CD14-positive monocyte (primary cell): ENCODE measurements around the gene MBOAT7. TPM values are rescaled to one million over a fixed set of nuclear protein-coding genes. Genes with fewer than 3 reads are reported as not detected.

Experiments used
- DNase-seq, 3 donors: peaks; one replicate each; pipeline ENCODE4 v3.0.0-alpha.2; 2011 to 2022
- H2AFZ ChIP-seq: 2 replicates; pipeline ENCODE4 v1.6.0; 2012; ENCODE audit warnings: mild to moderate bottlenecking, low read depth, low read length, inconsistent platforms; ENCODE audit not compliant: insufficient read depth, poor library complexity, severe bottlenecking
- H3K27ac ChIP-seq, 2 donors: 1 replicate in 1 of 2; 2 replicates in 1 of 2; pipeline ENCODE4 v1.5.1; 2012 to 2013; ENCODE audit warnings: low read length in 2 of 2, control low read depth in 1 of 2, inconsistent platforms in 1 of 2, low read depth in 1 of 2, mild to moderate bottlenecking in 1 of 2
- H3K27me3 ChIP-seq, 2 donors: one replicate each; pipeline versions ENCODE4 v1.6.0 to v1.6.1; 2011 to 2013; ENCODE audit warnings: low read length in 2 of 2; ENCODE audit not compliant: control insufficient read depth in 2 of 2, insufficient read depth in 2 of 2
- H3K36me3 ChIP-seq, 2 donors: replicated peaks in 1 of 2; 1 replicate in 1 of 2; 2 replicates in 1 of 2; pipeline versions ENCODE4 v1.5.1 to v1.6.1; 2012 to 2013; ENCODE audit warnings: low read length in 2 of 2, control low read depth in 1 of 2, inconsistent platforms in 1 of 2, mild to moderate bottlenecking in 1 of 2; ENCODE audit not compliant: insufficient read depth in 2 of 2, control insufficient read depth in 1 of 2
- H3K4me1 ChIP-seq, 2 donors: 1 replicate in 1 of 2; 2 replicates in 1 of 2; pipeline versions ENCODE4 v1.5.1 to v1.6.1; 2012 to 2013; ENCODE audit warnings: low read length in 2 of 2, control low read depth in 1 of 2, inconsistent platforms in 1 of 2, mild to moderate bottlenecking in 1 of 2, moderate library complexity in 1 of 2; ENCODE audit not compliant: insufficient read depth in 2 of 2, control insufficient read depth in 1 of 2
- H3K4me2 ChIP-seq: replicated peaks from 2 replicates; pipeline ENCODE3; 2012; ENCODE audit warnings: low read length, moderate library complexity, mild to moderate bottlenecking; ENCODE audit not compliant: poor library complexity, severe bottlenecking; ENCODE audit errors: extremely low read depth
- H3K4me3 ChIP-seq, 3 experiments: fragments of 200-600 bp in 1 of 3; sonication (generic) in 1 of 3; replicated peaks in 1 of 3; 1 replicate in 2 of 3; 2 replicates in 1 of 3; pipeline ENCODE4 v1.5.1; 2011 to 2013; ENCODE audit warnings: low read length in 3 of 3, mild to moderate bottlenecking in 3 of 3, control low read depth in 2 of 3, low read depth in 2 of 3, inconsistent platforms in 1 of 3, moderate library complexity in 1 of 3
- H3K79me2 ChIP-seq: 2 replicates; pipeline ENCODE4 v1.6.0; 2012; ENCODE audit warnings: mild to moderate bottlenecking, control low read depth, inconsistent platforms, low read length, moderate library complexity; ENCODE audit not compliant: insufficient read depth
- H3K9ac ChIP-seq: 2 replicates; pipeline ENCODE4 v1.6.0; 2017; ENCODE audit warnings: low read length, mild to moderate bottlenecking; ENCODE audit not compliant: insufficient read depth, poor library complexity, severe bottlenecking
- H3K9me3 ChIP-seq, 2 donors: replicated peaks in 1 of 2; 1 replicate in 1 of 2; 2 replicates in 1 of 2; pipeline versions ENCODE4 v1.5.1 to v1.6.1; 2012 to 2013; ENCODE audit warnings: low read length in 2 of 2, control low read depth in 1 of 2; ENCODE audit not compliant: control insufficient read depth in 1 of 2, insufficient read depth in 1 of 2
- H4K20me1 ChIP-seq: 2 replicates; pipeline ENCODE4 v1.6.0; 2012; ENCODE audit warnings: mild to moderate bottlenecking, low read length, control low read depth, moderate library complexity; ENCODE audit not compliant: insufficient read depth
- H3K27ac Mint-ChIP-seq, 7 donors: one replicate each; pipeline ENCODE4 v1.8.0; 2020; ENCODE audit warnings: mild to moderate bottlenecking in 7 of 7, mixed read lengths in 7 of 7, moderate library complexity in 6 of 7, inconsistent platforms in 2 of 7
- H3K27me3 Mint-ChIP-seq, 3 donors: one replicate each; pipeline ENCODE4 v1.8.0; 2021 to 2022; ENCODE audit warnings: low read depth in 3 of 3, mild to moderate bottlenecking in 3 of 3, mixed read lengths in 3 of 3, moderate library complexity in 3 of 3, inconsistent platforms in 1 of 3
- H3K36me3 Mint-ChIP-seq, 2 donors: one replicate each; pipeline ENCODE4 v1.8.0; 2020; ENCODE audit warnings: mixed read lengths in 2 of 2, inconsistent platforms in 1 of 2, mild to moderate bottlenecking in 1 of 2
- H3K4me1 Mint-ChIP-seq: one replicate; pipeline ENCODE4 v1.8.0; 2020; ENCODE audit warnings: mild to moderate bottlenecking, mixed read lengths
- H3K4me3 Mint-ChIP-seq, 2 donors: one replicate each; pipeline ENCODE4 v1.8.0; 2020; ENCODE audit warnings: mild to moderate bottlenecking in 2 of 2, mixed read lengths in 2 of 2, moderate library complexity in 1 of 2
- H3K9me3 Mint-ChIP-seq, 7 donors: one replicate each; pipeline ENCODE4 v1.8.0; 2020 to 2022; ENCODE audit warnings: mixed read lengths in 7 of 7, mild to moderate bottlenecking in 6 of 7, moderate library complexity in 6 of 7, inconsistent platforms in 2 of 7
- WGBS: methylation state at CpG from one replicate; pipeline ENCODE4 v1.1.5; 2013; ENCODE audit warnings: missing lambda C conversion rate; ENCODE audit not compliant: insufficient coverage; 5-methylcytosine and 5-hydroxymethylcytosine counted together
- intact Hi-C, 2 donors: fragments of 100-400 bp; cut with micrococcal nuclease; formaldehyde crosslinking; loops; one replicate each; pipeline versions ENCODE4 v1.15.0 to v1.15.1; 2023
- polyA plus RNA-seq, 3 donors: library from polyadenylated mRNA; depleted of rRNA in 1 of 3; unstranded in 2 of 3; stranded (reverse) in 1 of 3; fragments of 300-500 nt in 2 of 3; fragments of >200 nt in 1 of 3; fragmentation: Illumina TruSeq in 2 of 3; gene quantifications; 1 replicate in 2 of 3; 2 replicates in 1 of 3; pipeline ENCODE4 v1.2.3, GENCODE V29; 2012 to 2021
- TF ChIP-seq, protein P1 (sequence below): fragments of 200-600 bp; IDR thresholded peaks from one replicate; pipeline ENCODE4 v1.8.0; 2022; ENCODE audit warnings: antibody characterized with exemption, mild to moderate bottlenecking

MBOAT7 gene
- polyA plus RNA-seq, 3 donors, result 84.0 to 115 (median 111) TPM

DNA sequence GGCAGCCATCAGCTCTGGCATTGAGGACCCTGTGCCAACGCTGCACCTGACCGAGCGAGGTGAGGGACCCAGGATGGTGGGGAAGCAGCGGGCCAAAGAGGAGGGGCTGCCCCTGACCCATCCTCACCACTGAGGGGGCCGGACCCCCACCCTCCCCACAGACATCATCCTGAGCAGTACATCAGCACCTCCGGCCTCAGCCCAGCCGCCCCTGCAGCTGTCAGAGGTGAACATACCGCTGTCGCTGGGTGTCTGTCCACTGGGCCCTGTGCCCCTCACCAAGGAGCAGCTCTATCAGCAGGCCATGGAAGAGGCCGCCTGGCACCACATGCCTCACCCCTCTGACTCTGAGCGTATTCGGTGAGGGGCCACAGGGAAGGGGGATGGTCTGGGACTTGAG, 37.1 kb downstream of the MBOAT7 start:
- Mint-ChIP-seq H3K4me1 (peaks cover 5% of the 10 kb centered on the region), H3K27ac (peak overlapping the region in 1 of 7 donors; percentile 23), H3K27me3 (peaks cover 0 to 2% (median 0%) of the 10 kb centered on the region in 3 donors), H3K4me3 (no peak overlapping the region), H3K9me3 (no peaks in the 10 kb centered on the region), H3K36me3 (peaks cover 79 to 94% of the 10 kb centered on the region in 2 donors)
- TF ChIP-seq, protein P1, sequence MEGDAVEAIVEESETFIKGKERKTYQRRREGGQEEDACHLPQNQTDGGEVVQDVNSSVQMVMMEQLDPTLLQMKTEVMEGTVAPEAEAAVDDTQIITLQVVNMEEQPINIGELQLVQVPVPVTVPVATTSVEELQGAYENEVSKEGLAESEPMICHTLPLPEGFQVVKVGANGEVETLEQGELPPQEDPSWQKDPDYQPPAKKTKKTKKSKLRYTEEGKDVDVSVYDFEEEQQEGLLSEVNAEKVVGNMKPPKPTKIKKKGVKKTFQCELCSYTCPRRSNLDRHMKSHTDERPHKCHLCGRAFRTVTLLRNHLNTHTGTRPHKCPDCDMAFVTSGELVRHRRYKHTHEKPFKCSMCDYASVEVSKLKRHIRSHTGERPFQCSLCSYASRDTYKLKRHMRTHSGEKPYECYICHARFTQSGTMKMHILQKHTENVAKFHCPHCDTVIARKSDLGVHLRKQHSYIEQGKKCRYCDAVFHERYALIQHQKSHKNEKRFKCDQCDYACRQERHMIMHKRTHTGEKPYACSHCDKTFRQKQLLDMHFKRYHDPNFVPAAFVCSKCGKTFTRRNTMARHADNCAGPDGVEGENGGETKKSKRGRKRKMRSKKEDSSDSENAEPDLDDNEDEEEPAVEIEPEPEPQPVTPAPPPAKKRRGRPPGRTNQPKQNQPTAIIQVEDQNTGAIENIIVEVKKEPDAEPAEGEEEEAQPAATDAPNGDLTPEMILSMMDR, result no peak
- H4K20me1 ChIP-seq, result peaks cover 82% of the 10 kb centered on the region
- no peak overlapping the region for H3K4me2 ChIP-seq
- no peak overlapping the region for H3K27ac ChIP-seq
- H3K9me3 ChIP-seq, result no peaks in the 10 kb centered on the region
- DNase-seq, result no peak
- no peaks in the 10 kb centered on the region for H3K27me3 ChIP-seq
- no peak overlapping the region for H3K9ac ChIP-seq
- WGBS, result 98% methylated on average over 8 of the region's 12 CpGs
- peaks cover 92 to 99% of the 10 kb centered on the region in 2 donors for H3K36me3 ChIP-seq
- intact Hi-C loops, result no loop called here
- no peak overlapping the region for H3K4me3 ChIP-seq
- peaks cover 16% of the 10 kb centered on the region for H3K79me2 ChIP-seq
- H3K4me1 ChIP-seq, result no peaks in the 10 kb centered on the region
- H2AFZ ChIP-seq, result no peak overlapping the region

DNA sequence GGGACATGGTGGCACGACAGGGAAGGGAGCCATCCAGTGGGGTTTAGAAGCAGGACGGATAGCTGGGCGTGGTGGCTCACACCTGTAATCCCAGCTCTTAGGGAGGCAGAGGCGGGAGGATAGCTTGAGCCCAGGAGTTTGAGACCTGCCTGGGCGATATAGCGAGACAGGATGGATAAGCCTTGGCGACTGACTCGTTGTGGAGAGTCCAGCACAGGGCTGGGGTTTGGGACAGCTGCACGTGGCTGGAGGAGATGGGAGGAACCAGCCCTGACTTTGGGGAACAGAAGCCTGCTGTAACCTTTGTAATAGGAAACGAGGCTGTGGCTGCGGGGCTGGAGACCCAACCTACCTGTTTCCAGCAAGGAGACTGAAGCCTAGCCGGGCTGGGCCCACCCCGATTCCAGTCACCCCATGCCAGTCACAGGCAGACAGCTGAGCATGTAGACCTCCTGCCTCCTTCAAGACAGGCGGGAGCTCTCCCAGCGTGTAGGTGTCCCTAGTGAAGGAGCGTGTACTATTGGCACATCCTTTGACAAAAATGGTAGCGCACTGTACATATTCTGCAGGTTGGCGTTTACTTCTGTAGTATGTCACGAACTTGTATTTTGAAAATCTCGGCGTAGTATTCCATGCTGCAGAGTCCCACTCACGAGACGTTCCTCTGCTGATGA, 37.9 kb downstream of the MBOAT7 start:
- Mint-ChIP-seq H3K27ac (peak overlapping the region in 4 of 7 donors; percentile 11 to 64 (median 23)), H3K4me1 (no peaks in the 10 kb centered on the region), H3K36me3 (peaks cover 81 to 94% of the 10 kb centered on the region in 2 donors), H3K9me3 (no peaks in the 10 kb centered on the region), H3K27me3 (peaks cover 0 to 2% (median 0%) of the 10 kb centered on the region in 3 donors), H3K4me3 (no peak overlapping the region)
- peaks cover 82% of the 10 kb centered on the region for H4K20me1 ChIP-seq
- peaks cover 92 to 99% of the 10 kb centered on the region in 2 donors for H3K36me3 ChIP-seq
- TF ChIP-seq, protein P1, result no peak
- WGBS, result 91% methylated on average over 23 of the region's 23 CpGs
- no peak overlapping the region for H2AFZ ChIP-seq
- no peaks in the 10 kb centered on the region for H3K9me3 ChIP-seq
- H3K9ac ChIP-seq, result no peak overlapping the region
- H3K27me3 ChIP-seq, result no peaks in the 10 kb centered on the region
- H3K27ac ChIP-seq, result no peak overlapping the region
- H3K4me3 ChIP-seq, result no peak overlapping the region
- H3K4me1 ChIP-seq, result no peaks in the 10 kb centered on the region
- DNase-seq, result no peak
- peaks cover 8% of the 10 kb centered on the region for H3K79me2 ChIP-seq
- intact Hi-C loops, result no loop called here
- no peak overlapping the region for H3K4me2 ChIP-seq
